Measurements from ENCODE around the gene TSC2. TPM values are rescaled to one million over a fixed set of nuclear protein-coding genes. Genes with fewer than 3 reads are reported as not detected.
A peak's percentile ranks its signal among the peaks of the same experiment; 100 is the strongest.

Gene TSC2
- total and polyA plus RNA-seq, 2 of the 13 experiments (the other 11 are each of a cell fraction or from before 2014, with no cell fraction given) = 19.6 to 40.4 TPM

GRCh38 chr16:2003827-2004641, 43.8 kb upstream of the TSC2 start (continued):
- TF ChIP-seq ZNF280D (CRISPR knock-in tag; IDR thresholded peaks at IDR 0.05) = 0 out of 2 replicates have a peak, but pooled peaks have one; percentile 59
- TF ChIP-seq ZFP82 (CRISPR knock-in tag; IDR thresholded peaks at IDR 0.05; ENCODE audit: borderline replicate concordance) = no peak
- TF ChIP-seq FOXK2 (IDR thresholded peaks at IDR 0.05) = no peak
- no peak for TF ChIP-seq ZSCAN5A (CRISPR knock-in tag; IDR thresholded peaks at IDR 0.05; ENCODE audit: borderline replicate concordance)
- no peak for TF ChIP-seq HNF4A (CRISPR knock-in tag; IDR thresholded peaks at IDR 0.05)
- no peak for TF ChIP-seq ZNF367 (CRISPR knock-in tag; IDR thresholded peaks at IDR 0.05; ENCODE audit: borderline replicate concordance)
- TF ChIP-seq PHF8 (CRISPR knock-in tag; IDR thresholded peaks at IDR 0.05) = no peak
- peak; percentile 68; the same call in 1 of the 2 replicates for TF ChIP-seq SALL2 (CRISPR knock-in tag; IDR thresholded peaks at IDR 0.05)
- TF ChIP-seq ZNF383 (CRISPR knock-in tag; IDR thresholded peaks at IDR 0.05; ENCODE audit: borderline replicate concordance) = no peak
- no peak for TF ChIP-seq MLX (CRISPR knock-in tag; IDR thresholded peaks at IDR 0.05)
- TF ChIP-seq MED13 (CRISPR knock-in tag; IDR thresholded peaks at IDR 0.05) = no peak
- peak; percentile 55; the same call in 1 of the 2 replicates for TF ChIP-seq DRAP1 (CRISPR knock-in tag; IDR thresholded peaks at IDR 0.05)
- 0 out of 2 replicates have a peak, but pooled peaks have one; percentile 29 for TF ChIP-seq FOXJ3 (CRISPR knock-in tag; IDR thresholded peaks at IDR 0.05; ENCODE audit: borderline replicate concordance)
- no peak for TF ChIP-seq ELF4 (CRISPR knock-in tag; IDR thresholded peaks at IDR 0.05; ENCODE audit: borderline replicate concordance)
- no peak for TF ChIP-seq ZNF766 (CRISPR knock-in tag; IDR thresholded peaks at IDR 0.05; ENCODE audit: borderline replicate concordance)
- TF ChIP-seq BORCS8-MEF2B (CRISPR knock-in tag; IDR thresholded peaks at IDR 0.05) = 0 out of 2 replicates have a peak, but pooled peaks have one; percentile 35
- TF ChIP-seq KDM5A (IDR thresholded peaks at IDR 0.05; ENCODE audit: borderline replicate concordance, low read length) = no peak
- TF ChIP-seq NFKB2 (CRISPR knock-in tag; IDR thresholded peaks at IDR 0.05; ENCODE audit: borderline replicate concordance) = peak; percentile 55; the same call in 1 of the 2 replicates
